Middle frontal gyrus (tissue), 1 donor: ENCODE data around the gene ISG15.
"Not testable (repeated sequence)": the region's sequence is repeated elsewhere in the genome, so short reads cannot be mapped to it uniquely, and the experiment has no call there.

ENCODE experiments used
- DNase-seq: peaks from one replicate; pipeline ENCODE4 v3.0.0-alpha.2; 2015; ENCODE audit warnings: low spot score; ENCODE audit errors: extremely low spot score

The ISG15 gene

DNA sequence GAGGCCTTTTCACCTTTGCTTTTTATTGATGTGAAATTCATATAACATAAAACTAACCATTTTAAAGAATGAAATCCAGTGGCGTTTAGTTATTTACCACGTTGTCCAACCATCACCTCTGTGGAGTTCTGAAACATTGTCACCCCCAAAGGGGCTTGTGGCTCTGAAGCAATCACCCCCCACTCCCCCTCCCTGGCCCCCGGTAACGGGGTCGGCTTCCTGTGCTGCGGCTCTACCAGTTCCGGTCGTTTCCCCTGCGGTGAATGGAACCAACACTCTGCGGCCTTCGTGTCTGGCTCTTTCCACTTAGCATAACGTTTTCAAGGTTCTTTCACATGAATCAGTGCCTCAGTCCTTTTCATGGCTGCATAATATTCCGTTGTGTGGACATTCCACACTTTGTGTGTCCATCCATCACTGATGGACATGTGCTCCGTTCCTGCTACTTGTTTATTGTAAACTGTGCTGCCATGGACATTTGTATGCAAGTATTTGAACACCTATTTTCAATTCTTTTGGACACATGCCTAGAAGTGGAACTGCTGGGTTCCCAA is 1.8 kb upstream of the ISG15 start:
- no peak for DNase-seq

DNA sequence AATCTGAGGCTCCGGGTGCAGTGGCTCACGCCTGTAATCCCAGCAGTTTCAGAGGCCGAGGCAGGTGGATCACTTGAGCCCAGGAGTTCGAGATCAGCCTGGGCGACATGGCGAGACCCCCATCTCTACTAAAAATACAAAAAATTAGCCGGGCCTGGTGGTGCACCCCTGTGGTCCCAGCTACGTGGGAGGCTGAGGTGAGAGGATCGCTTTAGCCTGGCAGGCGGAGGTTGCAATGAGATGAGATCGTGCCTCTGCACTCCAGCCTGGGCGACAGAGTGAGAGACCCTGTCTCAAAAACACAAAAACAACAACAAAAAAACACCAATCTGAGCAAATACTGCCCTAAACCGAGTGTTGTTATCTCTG is 577 bp upstream of the ISG15 start:
- DNase-seq: not testable (repeated sequence)

GRCh38 chr1:1013922-1014648 is 788 bp downstream of the ISG15 start:
- no peak for DNase-seq

DNA sequence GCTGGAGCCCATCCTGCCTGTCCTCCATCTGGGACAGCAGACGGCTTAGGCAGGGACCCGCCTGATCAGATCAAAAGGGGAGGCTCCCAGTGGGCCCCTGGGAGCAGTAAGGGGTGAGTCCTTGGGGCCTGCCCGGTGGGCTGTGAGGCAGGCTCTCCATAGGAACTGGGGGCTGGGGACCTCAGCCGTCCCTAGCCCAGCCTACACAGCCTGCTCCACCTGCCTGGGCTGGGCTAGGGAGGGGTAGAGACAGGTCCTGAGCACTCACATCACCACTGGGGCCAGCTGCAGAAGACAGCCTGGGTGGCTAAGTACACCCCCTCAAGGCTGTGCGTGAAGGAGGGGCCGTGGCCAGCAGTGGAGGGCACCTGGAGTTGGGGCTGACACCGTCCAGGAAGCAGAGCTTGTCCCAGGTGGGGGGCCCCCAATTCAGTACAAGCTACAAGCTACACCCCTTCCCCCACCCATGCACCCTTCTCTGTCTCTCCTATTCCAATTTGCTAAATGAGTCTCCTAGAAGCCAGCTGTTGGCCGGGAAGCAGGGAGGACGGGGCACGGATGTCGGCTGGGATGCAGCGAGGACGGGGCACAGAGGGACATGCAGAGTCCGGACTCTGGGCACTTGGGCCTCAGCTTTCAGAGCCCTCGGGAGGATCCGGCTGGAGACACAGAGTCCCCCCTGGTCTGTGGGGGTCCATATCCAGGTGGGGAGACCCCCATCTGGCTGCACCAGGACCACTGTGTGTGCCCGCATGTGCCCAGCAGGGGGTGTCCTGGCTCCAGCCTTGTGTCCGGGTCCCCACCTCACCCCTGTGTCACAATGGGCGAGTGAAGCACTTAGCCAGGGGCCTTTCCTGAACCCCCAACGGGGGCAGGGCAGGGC is 1.7 kb downstream of the ISG15 start:
- no peak for DNase-seq

GRCh38 chr1:1017397-1018320 is 4.4 kb downstream of the ISG15 start:
- not testable (repeated sequence) for DNase-seq

DNA sequence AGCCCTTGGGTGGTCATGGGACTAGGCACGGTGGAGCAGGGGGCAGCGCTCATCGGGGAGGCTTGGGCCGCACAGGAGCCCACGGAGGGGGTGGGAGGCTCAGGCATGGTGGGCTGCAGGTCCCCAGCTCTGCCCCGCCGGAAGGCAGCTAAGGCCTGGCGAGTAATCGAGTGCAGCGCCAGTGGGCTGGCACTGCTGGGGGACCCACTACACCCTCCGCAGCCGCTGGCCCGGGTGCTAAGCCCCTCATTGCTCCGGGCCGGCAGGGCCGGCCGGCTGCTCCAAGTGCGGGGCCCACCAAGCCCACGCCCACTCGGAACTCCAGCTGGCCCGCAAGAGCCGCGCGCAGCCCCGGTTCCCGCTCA is 5.0 kb downstream of the ISG15 start:
- DNase-seq: not testable (repeated sequence)

- DNase-seq: peak; percentile 70
Observed at GRCh38 chr1:1019122-1019999, 6.1 kb downstream of the ISG15 start.

- no peak for DNase-seq
Observed at GRCh38 chr1:1020000-1020404, 6.7 kb downstream of the ISG15 start, which contains the start of gene AGRN. Gene AGRN (plus strand): TSS chr1:1020120. CDS start chr1:1020173, 53 bp downstream.

GRCh38 chr1:1020415-1021009 is 7.2 kb downstream of the ISG15 start:
- DNase-seq: no peak

DNA sequence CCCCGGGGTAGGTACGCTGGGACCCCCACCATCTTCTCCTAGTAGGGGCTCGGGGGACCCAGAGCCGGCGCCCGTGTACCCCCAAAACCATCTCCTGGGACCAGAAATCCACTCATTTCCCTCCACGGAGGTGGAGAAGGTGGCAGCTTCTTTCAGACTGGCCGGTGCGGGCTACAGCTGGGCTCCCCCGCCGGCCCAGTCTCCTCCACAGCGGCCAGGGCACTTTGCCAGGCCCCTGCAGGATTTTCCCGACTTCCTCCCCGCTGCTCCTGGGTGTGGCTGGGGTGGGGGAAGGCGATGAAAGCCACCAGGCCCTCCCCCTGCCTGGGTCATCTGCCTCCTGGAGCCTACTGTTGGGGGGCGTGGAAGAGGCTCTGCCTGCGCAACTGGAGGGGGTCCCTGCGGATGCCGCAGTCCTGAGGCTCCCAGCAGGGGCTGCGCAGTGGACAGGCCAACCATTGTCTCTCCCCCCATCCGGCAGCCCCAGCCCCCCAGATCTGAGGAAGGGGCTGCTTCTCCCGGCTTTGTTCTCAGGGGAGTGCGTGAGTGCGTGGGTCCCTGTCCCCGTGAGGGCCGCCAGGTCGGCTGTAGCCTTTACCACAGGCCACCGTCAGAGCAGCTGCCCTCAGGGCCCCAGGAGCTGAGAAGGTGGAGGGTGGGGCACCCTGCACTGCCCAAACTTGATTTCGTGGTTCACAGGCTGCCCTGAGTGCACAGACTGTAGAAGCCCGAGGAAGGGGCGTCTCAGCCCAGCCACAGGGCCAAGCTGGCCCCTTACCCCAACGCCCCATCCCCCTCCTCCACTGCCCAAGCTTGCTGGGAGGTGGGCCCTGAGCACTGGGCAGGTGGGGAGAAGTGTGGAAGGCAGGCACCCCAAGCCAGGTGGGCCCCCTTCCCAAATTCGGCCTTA is 8.0 kb downstream of the ISG15 start:
- DNase-seq: no peak

DNA sequence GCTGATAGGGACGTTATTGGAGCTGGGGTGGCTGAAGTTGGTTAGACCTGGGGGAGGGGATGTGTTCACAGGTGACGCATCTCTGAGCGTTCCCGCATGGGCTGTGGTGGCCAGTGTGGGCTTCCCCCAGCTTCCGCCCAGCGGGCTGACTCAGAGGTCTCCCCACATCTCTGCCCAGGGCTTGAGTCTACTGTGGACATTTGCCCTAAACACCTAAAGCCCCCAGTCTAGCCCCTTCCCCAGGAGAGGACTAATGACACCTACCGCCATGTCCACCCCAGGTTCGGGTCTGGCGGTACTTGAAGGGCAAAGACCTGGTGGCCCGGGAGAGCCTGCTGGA is 8.6 kb downstream of the ISG15 start:
- DNase-seq: no peak

- DNase-seq: no peak
Observed at GRCh38 chr1:1022302-1023009, 9.2 kb downstream of the ISG15 start.

- DNase-seq: no peak
Observed at GRCh38 chr1:1023700-1024099, 10.4 kb downstream of the ISG15 start.

DNA sequence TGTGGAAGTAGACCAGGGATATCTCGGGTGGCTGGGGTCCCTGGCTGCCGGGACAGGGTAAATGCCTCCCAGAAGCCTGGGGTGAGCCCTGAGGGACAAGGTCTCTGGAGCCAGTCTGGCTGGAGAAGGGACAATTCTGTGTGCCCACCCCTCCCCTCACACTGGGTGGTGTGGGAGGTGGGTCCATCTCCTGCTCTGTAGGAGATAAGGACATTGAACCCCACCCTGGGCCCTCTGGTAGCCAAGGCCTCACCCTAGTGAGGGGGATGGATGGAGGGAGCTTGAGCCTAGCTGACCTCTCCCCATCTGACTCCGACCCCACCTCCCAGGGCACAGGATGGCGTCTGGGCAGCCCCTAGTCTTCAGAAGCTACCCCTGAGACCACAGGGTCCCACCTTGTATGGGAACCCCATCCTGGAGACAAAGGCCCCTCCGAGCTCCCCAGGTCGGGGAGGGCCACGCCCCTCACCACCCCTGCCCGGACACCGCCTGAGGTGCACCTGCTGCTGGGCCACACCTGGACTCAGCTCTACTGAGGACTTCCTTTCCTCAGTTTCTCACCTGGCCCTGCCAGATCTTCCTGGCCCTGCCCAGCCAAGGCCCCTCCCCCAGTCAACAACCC is 11.0 kb downstream of the ISG15 start:
- DNase-seq: no peak

GRCh38 chr1:1024771-1025699 is 11.7 kb downstream of the ISG15 start:
- no peak for DNase-seq

DNA sequence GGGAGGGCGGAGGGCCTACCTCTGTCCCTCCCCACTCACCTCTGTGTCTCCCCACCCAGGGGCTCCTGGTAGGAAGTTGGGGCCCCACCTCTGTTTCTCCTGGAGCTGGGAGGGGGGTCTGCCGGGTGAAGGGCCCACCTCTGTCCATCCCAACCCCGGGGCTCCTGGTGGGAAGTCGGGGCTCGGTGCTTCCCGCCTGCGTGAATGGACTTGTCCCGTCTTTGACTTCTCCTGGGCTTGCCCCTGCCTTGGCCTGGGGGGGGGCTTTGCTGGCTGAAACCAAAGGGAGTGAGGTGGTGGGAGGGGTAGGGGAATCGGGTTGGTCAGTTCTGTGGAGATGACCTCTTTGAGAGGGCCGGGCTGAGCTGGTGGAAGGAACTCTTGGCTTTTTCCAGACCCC is 12.4 kb downstream of the ISG15 start:
- no peak for DNase-seq
